ENCODE data around the gene SLC16A6. TPM values are rescaled to one million over a fixed set of nuclear protein-coding genes. Genes with fewer than 3 reads are reported as not detected.

SLC16A6 gene
- total and polyA plus RNA-seq, 2 of the 4 experiments (the other 2 are of a cell fraction) = 0.22 to 0.54 TPM

DNA sequence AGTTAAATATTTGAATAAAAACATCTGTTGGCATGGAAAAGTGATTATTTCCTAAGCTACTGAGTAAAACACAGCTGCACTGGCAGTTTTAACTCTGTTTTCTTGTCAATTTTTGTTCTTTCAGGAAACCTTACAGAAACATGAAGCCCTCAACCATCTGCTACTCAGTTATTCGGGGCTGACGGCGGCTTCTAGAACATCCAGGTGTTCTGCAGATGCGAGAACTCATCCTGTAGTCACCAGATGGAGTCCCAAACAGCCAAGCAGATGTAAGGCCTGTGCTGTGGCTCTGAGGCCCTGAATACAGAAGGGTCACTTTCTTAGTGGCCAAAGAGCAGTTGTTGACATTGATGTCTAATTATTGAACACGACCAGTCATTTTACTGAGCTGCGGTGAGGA, 15.9 kb upstream of the SLC16A6 start:
- Histone ChIP-seq H4K20me1 (ENCODE audit: insufficient read depth, low read length) (no peaks in the 10 kb centered on the region), H2BK120ac (ENCODE audit: low read depth, low read length) (no peak overlapping the region), H3K27me3 (ENCODE audit: control insufficient read depth, insufficient read depth, low read length) (no peaks in the 10 kb centered on the region), H3K9ac (ENCODE audit: low read depth, low read length) (no peak overlapping the region), H3K4me3 (ENCODE audit: insufficient read depth, low read depth, low read length) (no peak overlapping the region), H3K4me1 (ENCODE audit: control insufficient read depth, insufficient read depth, low read length) (peaks cover 3% of the 10 kb centered on the region), H2BK15ac (ENCODE audit: low read depth, low read length) (no peak overlapping the region), H3K9me3 (ENCODE audit: control insufficient read depth, insufficient read depth, low read length) (no peaks in the 10 kb centered on the region), H2AK5ac (ENCODE audit: low read depth, low read length) (no peak overlapping the region), H3K4me2 (ENCODE audit: low read depth, low read length) (no peak overlapping the region), H3K23ac (ENCODE audit: low read depth, low read length) (no peak overlapping the region), H3K9me1 (ENCODE audit: insufficient read depth, low read length) (no peaks in the 10 kb centered on the region), H3K4ac (ENCODE audit: low read depth, low read length) (no peak overlapping the region), H2AK9ac (replicated peaks; ENCODE audit: low read depth, low read length, poor library complexity) (no peak overlapping the region), H4K8ac (ENCODE audit: low read depth in 2 of 2, low read length in 2 of 2) (no peak overlapping the region), H3K56ac (ENCODE audit: extremely low read depth, insufficient read depth, low read length) (no peak overlapping the region), H3K79me1 (ENCODE audit: low read depth in 1 of 2, low read length in 2 of 2) (no peaks in the 10 kb centered on the region), H3K14ac (replicated peaks; ENCODE audit: low read depth, low read length) (no peak overlapping the region), H3K36me3 (ENCODE audit: control insufficient read depth, insufficient read depth, low read length) (no peaks in the 10 kb centered on the region), H4K91ac (ENCODE audit: insufficient read depth, low read depth, low read length) (no peak overlapping the region), H2BK5ac (ENCODE audit: low read depth, low read length, poor library complexity, severe bottlenecking) (no peak overlapping the region), H4K5ac (ENCODE audit: low read depth, low read length) (no peak overlapping the region), H2AFZ (replicated peaks; ENCODE audit: low read length, poor library complexity) (no peak overlapping the region), H2BK20ac (ENCODE audit: low read depth, low read length) (no peak overlapping the region), H3K18ac (ENCODE audit: low read depth, low read length) (no peak overlapping the region), H3K27ac (ENCODE audit: insufficient read depth, low read length) (no peak overlapping the region)
- ChIA-PET POLR2A (ENCODE audit: unreplicated experiment) (no interaction called here), CTCF (no interaction called here)
- ATAC-seq (ENCODE audit: low read depth) (no peak), DNase-seq (no peak)
- in situ Hi-C loops (cut with MboI; ENCODE audit: low sequenced_read_pairs) = no loop called here
- intact Hi-C loops (cut with micrococcal nuclease) = no loop called here
- TF ChIP-seq SMC3 (IDR thresholded peaks at IDR 0.05; ENCODE audit: low read depth, low read length) (no peak), MXI1 (IDR thresholded peaks at IDR 0.05; ENCODE audit: borderline replicate concordance, low read depth, low read length) (no peak), BHLHE40 (IDR thresholded peaks at IDR 0.05; ENCODE audit: low read depth, low read length) (no peak), NFE2L2 (IDR thresholded peaks at IDR 0.05; ENCODE audit: low read depth, low read length) (no peak), FOS (IDR thresholded peaks at IDR 0.05; ENCODE audit: low read depth, low read length) (no peak), RFX5 (IDR thresholded peaks at IDR 0.05; ENCODE audit: low read depth, low read length) (no peak), CTCF (conservative IDR thresholded peaks at IDR 0.05; ENCODE audit: low read depth, low read length) (no peak), CHD1 (IDR thresholded peaks at IDR 0.05; ENCODE audit: low read depth, low read length) (no peak), MAFK (IDR thresholded peaks at IDR 0.05; ENCODE audit: low read depth, low read length) (no peak), RCOR1 (IDR thresholded peaks at IDR 0.05; ENCODE audit: insufficient replicate concordance, low read length) (no peak), POLR2A (IDR thresholded peaks at IDR 0.05; ENCODE audit: low read depth, low read length) (no peak), MAZ (IDR thresholded peaks at IDR 0.05; ENCODE audit: borderline replicate concordance, low read depth, low read length) (no peak), CEBPB (IDR thresholded peaks at IDR 0.05; ENCODE audit: low read depth, low read length) (no peak), RAD21 (IDR thresholded peaks at IDR 0.05; ENCODE audit: low read length) (no peak)
- TF ChIP-seq, protein P1, sequence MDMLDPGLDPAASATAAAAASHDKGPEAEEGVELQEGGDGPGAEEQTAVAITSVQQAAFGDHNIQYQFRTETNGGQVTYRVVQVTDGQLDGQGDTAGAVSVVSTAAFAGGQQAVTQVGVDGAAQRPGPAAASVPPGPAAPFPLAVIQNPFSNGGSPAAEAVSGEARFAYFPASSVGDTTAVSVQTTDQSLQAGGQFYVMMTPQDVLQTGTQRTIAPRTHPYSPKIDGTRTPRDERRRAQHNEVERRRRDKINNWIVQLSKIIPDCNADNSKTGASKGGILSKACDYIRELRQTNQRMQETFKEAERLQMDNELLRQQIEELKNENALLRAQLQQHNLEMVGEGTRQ (IDR thresholded peaks at IDR 0.05; ENCODE audit: low read depth, low read length) = no peak
- TF ChIP-seq, protein P2, sequence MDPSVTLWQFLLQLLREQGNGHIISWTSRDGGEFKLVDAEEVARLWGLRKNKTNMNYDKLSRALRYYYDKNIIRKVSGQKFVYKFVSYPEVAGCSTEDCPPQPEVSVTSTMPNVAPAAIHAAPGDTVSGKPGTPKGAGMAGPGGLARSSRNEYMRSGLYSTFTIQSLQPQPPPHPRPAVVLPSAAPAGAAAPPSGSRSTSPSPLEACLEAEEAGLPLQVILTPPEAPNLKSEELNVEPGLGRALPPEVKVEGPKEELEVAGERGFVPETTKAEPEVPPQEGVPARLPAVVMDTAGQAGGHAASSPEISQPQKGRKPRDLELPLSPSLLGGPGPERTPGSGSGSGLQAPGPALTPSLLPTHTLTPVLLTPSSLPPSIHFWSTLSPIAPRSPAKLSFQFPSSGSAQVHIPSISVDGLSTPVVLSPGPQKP (IDR thresholded peaks at IDR 0.05; ENCODE audit: borderline replicate concordance, low read depth, low read length) = no peak
- WGBS, 2 experiments (ENCODE audit: extremely low coverage in 2 of 2, insufficient read length in 1 of 2) = 83% methylated on average over 1 of the region's 6 CpGs; no CpG with 5 or more reads in 1 of the 2 experiments
- dilution Hi-C loops (cut with HindIII; ENCODE audit: low sequenced_read_pairs, unreplicated experiment) = no loop called here
- no TSS peak for BruUV-seq (replicated peaks)
